Adrenal gland (tissue), 12 donors: ENCODE measurements around the gene NAALADL2. TPM values are rescaled to one million over a fixed set of nuclear protein-coding genes. Genes with fewer than 3 reads are reported as not detected.

Experiments
- DNase-seq, 7 donors: peaks; one replicate each; pipeline ENCODE4 v3.0.0-alpha.2; 2019 to 2020
- H3K27ac ChIP-seq, 5 donors: fragments of 200-600 bp; sonication (generic) in 4 of 5; 1 replicate in 3 of 5; 2 replicates in 2 of 5; pipeline versions ENCODE4 v1.5.1 to v1.8.0; 2016 to 2020; ENCODE audit warnings: mild to moderate bottlenecking in 1 of 5
- H3K27me3 ChIP-seq: fragments of 200-600 bp; 2 replicates; pipeline ENCODE4 v1.8.0; 2021
- H3K36me3 ChIP-seq, 2 donors: fragments of 200-600 bp; replicated peaks in 1 of 2; 1 replicate in 1 of 2; 2 replicates in 1 of 2; pipeline versions ENCODE4 v1.5.1 to v1.8.0; 2018 to 2022
- H3K4me1 ChIP-seq, 2 donors: fragments of 200-600 bp; replicated peaks in 1 of 2; 1 replicate in 1 of 2; 2 replicates in 1 of 2; pipeline versions ENCODE4 v1.5.1 to v1.8.0; 2018 to 2021
- H3K4me3 ChIP-seq, 4 donors: fragments of 200-600 bp; sonication (generic) in 3 of 4; one replicate each; pipeline ENCODE4 v1.5.1; 2016 to 2018
- H3K9me3 ChIP-seq, 3 donors: fragments of 200-600 bp; sonication (generic) in 1 of 3; replicated peaks in 1 of 3; 1 replicate in 2 of 3; 2 replicates in 1 of 3; pipeline versions ENCODE4 v1.5.1 to v1.8.0; 2016 to 2021
- CTCF ChIP-seq, 6 experiments: fragments of 450-650 bp in 4 of 6; fragments of 200-600 bp in 2 of 6; sonication (generic) in 1 of 6; IDR thresholded peaks; 1 replicate in 5 of 6; 2 replicates in 1 of 6; pipeline versions ENCODE4 v1.5.1 to v1.8.0; 2016 to 2021; ENCODE audit warnings: antibody characterized with exemption in 6 of 6, mild to moderate bottlenecking in 2 of 6, moderate library complexity in 1 of 6
- POLR2A ChIP-seq, 2 donors: fragments of 450-650 bp; IDR thresholded peaks; one replicate each; pipeline ENCODE4 v1.6.1; 2017; ENCODE audit warnings: antibody characterized with exemption in 2 of 2, mild to moderate bottlenecking in 2 of 2, moderate library complexity in 1 of 2
- WGBS, 4 donors: extraction: QIAGEN DNeasy Blood & Tissue Kit in 2 of 4; methylation state at CpG; one replicate each; pipeline versions ENCODE4 v1.1.5 to v1.1.7; 2013 to 2017; 5-methylcytosine and 5-hydroxymethylcytosine counted together
- intact Hi-C, 2 donors: fragments of 100-400 bp; cut with DNase I; formaldehyde crosslinking; loops; one replicate each; pipeline versions ENCODE4 v1.14.1 to v1.15.0; 2022 to 2023
- polyA plus RNA-seq, 3 donors: library from polyadenylated mRNA; stranded (reverse); fragments of 200-250 nt in 2 of 3; fragments of 350-450 nt in 1 of 3; fragmentation: Illumina TruSeq in 1 of 3; extraction: RNeasy Lipid Tissue Mini Kit (QIAGEN cat#74804) in 1 of 3; gene quantifications; one replicate each; pipeline ENCODE4 v1.2.3, GENCODE V29; 2013 to 2014
- total RNA-seq, 9 donors: library from RNA; depleted of rRNA in 4 of 9; stranded (reverse); fragments of >200 nt in 4 of 9; fragments of 120-200 nt in 1 of 9; fragmentation: NEBNext Ultra II Directional in 1 of 9; extraction: Animal tissue kit (Norgen Biotek cat#: 25700) in 1 of 9; gene quantifications; one replicate each; pipeline versions ENCODE4 v1.1.0 to v1.2.4, GENCODE V29; 2013 to 2023
- donor health status: healthy with polysubstance abuse.
- donor health status: Bipolar disorder and iron deficiency.
- donor health status: DM: yes; HTN: yes; CAD: no.
- donor health status: DM: no; HTN: no; CAD: no.
- donor health status: DM: no; HTN: no; CAD: no.
- donor health status: DM: yes; HTN: yes; CAD: no.

The NAALADL2 gene
- total and polyA plus RNA-seq, 12 donors: 0.24 to 7.8 (median 4.8) TPM

GRCh38 chr3:175476489-175476888 is 617.4 kb downstream of the NAALADL2 start:
- no peaks in the 10 kb centered on the region for H3K36me3 ChIP-seq
- no peaks in the 10 kb centered on the region for H3K4me1 ChIP-seq
- no peaks in the 10 kb centered on the region for H3K27me3 ChIP-seq
- no peak overlapping the region for H3K27ac ChIP-seq
- no peaks in the 10 kb centered on the region for H3K9me3 ChIP-seq
- WGBS, 4 donors: 31 to 52% (median 39%) methylated on average over 2 of the region's 2 CpGs
- intact Hi-C loops: no loop called here
- no peak overlapping the region for H3K4me3 ChIP-seq
- TF ChIP-seq CTCF (IDR thresholded peaks at IDR 0.05) (no peak), POLR2A (IDR thresholded peaks at IDR 0.05) (no peak)
- DNase-seq: no peak

GRCh38 chr3:175477651-175478224 is 618.6 kb downstream of the NAALADL2 start:
- Histone ChIP-seq H3K27ac (no peak overlapping the region), H3K27me3 (no peaks in the 10 kb centered on the region), H3K36me3 (no peaks in the 10 kb centered on the region), H3K4me1 (no peaks in the 10 kb centered on the region), H3K4me3 (no peak overlapping the region), H3K9me3 (no peaks in the 10 kb centered on the region)
- 76 to 85% (median 78%) methylated on average over 2 of the region's 2 CpGs for WGBS, 4 donors
- TF ChIP-seq CTCF (IDR thresholded peaks at IDR 0.05): no peak
- TF ChIP-seq POLR2A (IDR thresholded peaks at IDR 0.05): no peak
- intact Hi-C loops: no loop called here
- no peak for DNase-seq

DNA sequence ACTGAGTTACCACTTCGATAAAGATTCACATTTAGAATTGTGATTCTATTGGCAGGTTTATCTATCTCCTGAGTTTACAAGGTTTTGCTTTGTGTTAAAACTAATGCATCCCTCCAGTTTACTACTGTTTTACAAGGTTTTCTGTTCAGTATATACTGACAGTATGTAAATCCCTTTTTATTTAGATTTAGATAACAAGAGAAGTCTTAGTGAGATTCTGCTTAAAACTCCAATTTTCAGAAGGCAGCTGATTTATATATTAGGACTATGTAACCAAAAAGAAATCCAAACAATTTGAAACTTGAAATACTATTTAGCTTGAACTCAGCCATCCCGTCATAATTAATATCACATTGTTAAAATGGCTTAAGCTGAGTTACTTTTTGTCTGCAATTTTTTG is 619.2 kb downstream of the NAALADL2 start:
- Histone ChIP-seq H3K9me3 (no peaks in the 10 kb centered on the region), H3K36me3 (no peaks in the 10 kb centered on the region), H3K27me3 (no peaks in the 10 kb centered on the region), H3K27ac (no peak overlapping the region), H3K4me3 (no peak overlapping the region), H3K4me1 (no peaks in the 10 kb centered on the region)
- 85 to 92% (median 87%) methylated on average over 2 of the region's 2 CpGs for WGBS, 4 donors
- no peak for DNase-seq
- intact Hi-C loops: no loop called here
- TF ChIP-seq CTCF (IDR thresholded peaks at IDR 0.05) (no peak), POLR2A (IDR thresholded peaks at IDR 0.05) (no peak)

- Histone ChIP-seq H3K27ac (no peak overlapping the region), H3K4me3 (no peak overlapping the region), H3K4me1 (no peaks in the 10 kb centered on the region), H3K36me3 (no peaks in the 10 kb centered on the region), H3K9me3 (no peaks in the 10 kb centered on the region), H3K27me3 (no peaks in the 10 kb centered on the region)
- DNase-seq: no peak
- intact Hi-C loops: no loop called here
- 67 to 77% (median 72%) methylated on average over 2 of the region's 2 CpGs for WGBS, 4 donors
- TF ChIP-seq CTCF (IDR thresholded peaks at IDR 0.05) (no peak), POLR2A (IDR thresholded peaks at IDR 0.05) (no peak)
Measured at GRCh38 chr3:175479175-175479574, 620.0 kb downstream of the NAALADL2 start.
